Measurements from ENCODE around the gene TRIM66.

GRCh38 chr11:8672346-8672745 is 10.1 kb downstream of the TRIM66 start:
- TF ChIP-seq CTCF (IDR thresholded peaks at IDR 0.05 in 2 of 3, conservative IDR thresholded peaks at IDR 0.05 in 1 of 3; ENCODE audit: control insufficient read depth in 2 of 3, extremely low read depth in 1 of 3, insufficient read depth in 1 of 3, low read depth in 3 of 3, low read length in 3 of 3) (no peak), ATF7 (IDR thresholded peaks at IDR 0.05; ENCODE audit: low read depth) (no peak), POLR2AphosphoS2 (IDR thresholded peaks at IDR 0.05; ENCODE audit: low read depth, low read length) (no peak), ETV6 (conservative IDR thresholded peaks at IDR 0.05 in 1 of 2, IDR thresholded peaks at IDR 0.05 in 1 of 2; ENCODE audit: borderline replicate concordance in 1 of 2, low read depth in 1 of 2) (no peak), SMAD1 (IDR thresholded peaks at IDR 0.05; ENCODE audit: low read depth, partially characterized antibody) (no peak), ESRRA (IDR thresholded peaks at IDR 0.05; ENCODE audit: low read length) (no peak), RFX5 (IDR thresholded peaks at IDR 0.05; ENCODE audit: low read depth, low read length) (no peak), YY1 (IDR thresholded peaks at IDR 0.05; ENCODE audit: low read depth, low read length) (no peak), BHLHE40 (IDR thresholded peaks at IDR 0.05; ENCODE audit: borderline replicate concordance in 1 of 2, low read depth in 2 of 2, low read length in 1 of 2) (no peak), BMI1 (IDR thresholded peaks at IDR 0.05; ENCODE audit: borderline replicate concordance) (no peak), EZH2 (IDR thresholded peaks at IDR 0.05; ENCODE audit: borderline replicate concordance, control insufficient read depth, low read depth, low read length) (no peak), POU2F2 (IDR thresholded peaks at IDR 0.05; ENCODE audit: borderline replicate concordance, low read depth, low read length) (no peak), JUND (IDR thresholded peaks at IDR 0.05; ENCODE audit: low read depth, low read length) (no peak)

Data from GM12878 (cell line).